Raji (cell line): ENCODE measurements around the gene SEMA5B.

ENCODE experiments used
- POLR2A ChIP-seq: IDR thresholded peaks from 2 replicates; pipeline ENCODE4 v1.6.1; 2011; ENCODE audit warnings: low read depth, low read length, control low read depth; ENCODE audit not compliant: insufficient read depth

SEMA5B gene

DNA sequence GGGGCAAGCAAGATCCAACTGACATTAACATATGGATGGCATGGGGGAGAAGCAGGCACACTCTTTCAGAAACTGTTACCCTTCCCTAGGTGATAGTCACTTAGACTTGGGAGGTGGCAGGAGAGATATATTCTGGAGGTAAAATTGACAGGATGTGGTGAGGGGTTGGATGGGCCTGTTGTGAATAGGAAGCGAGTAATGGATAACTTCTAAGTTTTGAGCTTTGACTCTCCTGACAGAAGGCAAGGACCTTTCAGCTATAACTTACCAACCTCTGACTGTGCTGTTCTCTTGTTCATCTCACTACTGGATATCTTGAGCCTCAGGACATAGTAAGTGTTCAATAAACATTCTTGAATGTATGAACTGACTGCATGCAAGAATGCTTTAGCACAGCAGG, 37.4 kb upstream of the SEMA5B start:
- TF ChIP-seq POLR2A: no peak

DNA sequence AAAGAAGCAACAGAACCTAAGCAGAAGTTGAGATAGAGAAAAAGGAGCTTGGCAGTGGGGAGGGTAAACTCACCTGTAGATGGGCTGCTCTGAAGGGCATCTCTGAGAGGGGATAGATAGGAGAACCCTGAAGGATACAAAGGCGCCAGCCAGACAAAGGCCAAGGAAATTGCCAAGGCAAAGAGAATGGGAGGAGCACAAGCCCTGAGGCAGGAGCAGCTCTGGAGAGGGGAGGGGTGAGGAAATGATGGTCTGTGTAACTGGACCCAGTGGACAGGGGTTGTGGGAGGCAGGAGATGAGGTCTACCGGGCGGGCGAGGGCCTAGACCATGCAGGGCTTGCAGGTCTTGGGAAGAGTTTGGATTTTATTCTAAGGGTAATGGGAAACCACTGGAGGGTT, 36.9 kb upstream of the SEMA5B start:
- no peak for TF ChIP-seq POLR2A

DNA sequence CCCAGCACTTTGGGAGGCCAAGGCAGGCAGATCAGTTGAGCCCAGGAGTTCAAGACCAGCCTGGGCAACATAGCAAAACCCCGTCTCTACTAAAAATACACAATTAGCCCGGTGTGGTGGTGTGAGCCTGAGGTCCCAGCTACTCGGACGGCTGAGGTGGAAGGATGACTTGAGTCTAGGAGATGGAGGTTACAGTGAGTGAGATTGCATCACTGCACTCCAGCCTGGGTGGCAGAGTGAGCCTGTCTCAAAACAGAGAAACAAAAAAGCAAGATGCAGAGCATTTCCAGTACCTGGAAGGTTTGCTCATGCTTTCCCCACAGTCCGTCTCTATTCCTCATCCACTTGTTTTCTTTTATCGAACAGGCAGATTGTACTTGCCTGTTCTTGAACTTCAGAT, 35.5 kb upstream of the SEMA5B start:
- TF ChIP-seq POLR2A: no peak

DNA sequence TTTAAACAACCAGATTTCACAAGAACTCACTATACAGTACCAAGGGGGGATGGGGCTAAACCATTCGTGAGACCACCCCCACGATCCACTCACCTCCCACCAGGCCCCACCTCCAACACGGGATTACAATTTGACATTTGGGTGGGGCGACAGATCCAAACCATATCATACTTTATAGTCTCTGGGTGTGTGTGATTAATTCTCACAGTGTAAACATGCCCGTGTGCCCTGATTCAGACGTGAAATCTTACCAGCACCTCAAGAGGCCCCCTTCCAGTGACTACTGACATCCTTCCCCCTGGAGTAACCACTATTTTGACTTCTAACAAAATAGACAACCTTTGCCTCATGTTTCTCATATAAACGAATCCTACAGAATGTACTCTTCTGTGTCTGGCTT, 34.3 kb upstream of the SEMA5B start:
- TF ChIP-seq POLR2A: no peak

DNA sequence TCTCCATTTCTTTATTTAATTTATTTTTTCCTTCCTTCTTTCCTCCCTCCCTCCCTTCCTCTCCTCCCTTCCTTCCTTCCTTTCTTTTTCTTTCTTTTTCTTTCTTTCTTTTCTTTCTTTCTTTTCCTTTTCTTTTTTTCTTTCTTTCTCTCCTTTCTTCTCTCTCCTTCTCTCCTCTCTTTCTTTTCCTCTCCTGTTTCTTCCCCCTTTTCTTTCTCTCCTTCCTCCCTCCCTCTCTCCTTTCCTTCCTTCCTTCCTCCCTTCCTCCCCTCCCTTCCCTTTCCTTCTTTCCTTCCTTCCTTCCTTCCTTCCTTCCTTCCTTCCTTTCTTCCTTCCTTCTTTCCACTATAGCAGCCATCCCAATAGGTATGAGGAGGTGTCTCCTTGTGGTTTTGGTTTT, 32.5 kb upstream of the SEMA5B start:
- no peak for TF ChIP-seq POLR2A

DNA sequence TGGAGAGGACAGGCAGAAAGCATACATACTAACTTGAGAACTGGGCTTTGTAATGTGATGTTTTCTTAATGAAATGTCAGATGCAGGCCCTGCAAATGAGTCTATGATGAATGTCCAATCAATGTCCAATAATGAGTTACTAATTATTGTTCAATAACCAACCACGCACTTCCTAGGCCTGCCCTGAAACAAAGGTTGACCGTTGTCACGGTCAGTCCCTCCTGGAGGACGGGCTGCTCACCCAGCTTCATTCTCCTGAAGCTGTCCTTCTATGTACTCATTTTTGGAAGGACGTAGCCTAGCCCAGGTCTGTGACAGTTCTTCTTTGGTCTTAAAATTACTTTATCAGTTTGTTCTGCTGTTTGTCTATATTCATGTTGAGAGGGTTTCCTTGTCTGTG, 30.9 kb upstream of the SEMA5B start:
- no peak for TF ChIP-seq POLR2A

DNA sequence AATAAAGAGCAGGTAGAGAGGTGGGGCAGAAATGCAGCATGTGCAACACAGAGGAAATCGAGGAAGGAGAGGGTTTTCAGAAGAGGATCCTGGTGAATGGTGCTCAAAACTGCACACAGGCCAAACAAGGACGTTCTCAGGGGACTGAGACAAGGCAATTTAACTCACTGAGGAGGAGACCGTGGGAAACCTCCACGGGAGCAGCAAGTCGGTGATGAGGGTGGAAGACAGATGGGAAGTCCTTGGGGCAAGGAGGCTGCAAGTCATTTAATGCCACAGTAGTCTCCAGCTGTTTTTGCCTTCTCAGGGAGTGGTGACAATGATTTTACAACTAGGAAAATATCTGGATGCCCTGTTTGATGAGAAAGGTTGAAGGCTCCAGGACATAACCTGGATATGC, 27.8 kb upstream of the SEMA5B start:
- no peak for TF ChIP-seq POLR2A

DNA sequence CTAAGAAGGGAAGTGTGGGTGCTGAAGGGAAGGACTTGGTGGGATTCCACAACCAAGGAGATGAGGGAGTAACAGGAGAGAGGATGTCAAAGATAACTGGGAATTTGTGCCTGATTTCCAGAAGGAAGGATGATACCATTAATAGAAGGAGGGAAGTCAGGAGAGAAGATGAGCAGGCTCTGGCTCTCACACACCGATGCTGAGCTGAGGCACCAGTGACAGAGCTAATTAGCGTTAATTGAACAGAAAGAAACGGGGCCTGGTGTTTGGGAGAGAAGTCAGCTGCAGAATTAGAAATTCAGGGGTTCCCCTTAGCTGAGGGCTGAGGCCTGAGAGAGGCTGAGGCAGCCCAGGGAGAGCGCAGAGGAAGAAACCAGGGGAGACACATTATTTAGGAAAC, 27.4 kb upstream of the SEMA5B start:
- no peak for TF ChIP-seq POLR2A

DNA sequence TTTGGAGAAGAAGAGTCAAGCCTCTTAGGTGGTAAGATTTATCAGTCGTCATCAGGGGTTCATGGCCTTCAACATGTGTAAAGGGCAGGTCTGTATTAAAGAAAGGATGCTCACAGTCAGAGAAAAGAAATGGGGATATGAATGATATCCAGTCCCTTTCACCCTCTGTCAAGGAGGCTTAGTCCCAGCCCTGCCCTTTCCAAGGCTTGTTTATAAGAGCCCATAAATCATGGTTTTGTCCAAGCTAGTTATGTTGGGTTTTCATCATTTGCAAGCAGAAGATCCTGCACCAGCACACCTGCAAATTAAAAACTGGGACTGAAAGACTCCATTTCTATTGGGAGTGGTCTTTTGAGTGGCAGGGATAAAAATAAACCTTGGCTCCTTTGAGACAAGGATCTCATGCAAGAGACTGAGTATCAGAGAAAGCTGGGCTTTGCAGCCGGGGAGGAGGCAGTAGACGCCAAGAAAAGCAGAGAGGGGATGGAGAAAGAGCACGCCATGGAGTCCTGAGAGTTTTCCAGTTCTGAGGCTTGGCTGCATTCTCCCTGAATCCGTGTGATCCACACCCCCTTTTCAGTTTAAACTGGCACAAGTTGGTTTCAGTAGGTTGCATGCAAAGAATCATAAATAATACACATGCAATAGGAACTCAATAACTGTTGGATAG, 26.7 kb upstream of the SEMA5B start:
- no peak for TF ChIP-seq POLR2A

DNA sequence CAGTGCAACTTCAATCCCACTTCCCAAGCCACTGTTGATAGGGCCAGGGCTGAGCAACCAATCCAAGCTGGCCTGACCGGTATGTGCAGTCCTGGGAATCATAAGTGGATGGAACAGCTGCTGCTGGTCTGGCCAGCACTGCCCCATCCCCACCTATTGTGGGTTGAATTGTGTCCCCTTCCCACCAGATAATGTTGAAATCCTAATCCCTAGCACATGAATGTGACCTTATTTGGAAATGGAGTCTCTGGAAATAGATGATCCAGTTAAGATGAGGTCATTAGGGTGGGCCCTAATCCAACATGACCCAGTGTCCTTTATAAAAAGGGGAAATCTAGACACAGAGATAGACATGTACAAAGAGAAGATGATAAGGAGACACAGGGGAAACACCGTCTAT, 25.5 kb upstream of the SEMA5B start:
- no peak for TF ChIP-seq POLR2A

DNA sequence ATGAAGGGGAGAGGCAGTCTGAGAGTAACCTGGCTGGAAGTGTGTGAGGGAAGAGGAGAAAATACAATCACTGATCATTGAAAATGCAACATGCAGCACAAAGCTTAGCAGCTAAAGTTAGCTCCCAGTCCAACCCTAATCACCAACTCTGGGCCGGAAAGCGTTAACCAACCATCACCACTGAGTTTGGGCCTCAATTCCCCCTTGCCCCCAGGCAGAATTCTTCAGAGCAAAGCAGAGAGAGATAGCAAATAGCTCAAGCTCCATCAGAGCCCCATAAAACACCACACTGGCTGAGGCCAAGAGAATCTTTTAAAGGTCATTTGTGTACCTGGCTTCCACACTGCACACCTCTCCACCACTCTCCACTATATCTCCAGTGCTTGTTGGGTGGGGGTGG, 23.1 kb upstream of the SEMA5B start:
- no peak for TF ChIP-seq POLR2A

DNA sequence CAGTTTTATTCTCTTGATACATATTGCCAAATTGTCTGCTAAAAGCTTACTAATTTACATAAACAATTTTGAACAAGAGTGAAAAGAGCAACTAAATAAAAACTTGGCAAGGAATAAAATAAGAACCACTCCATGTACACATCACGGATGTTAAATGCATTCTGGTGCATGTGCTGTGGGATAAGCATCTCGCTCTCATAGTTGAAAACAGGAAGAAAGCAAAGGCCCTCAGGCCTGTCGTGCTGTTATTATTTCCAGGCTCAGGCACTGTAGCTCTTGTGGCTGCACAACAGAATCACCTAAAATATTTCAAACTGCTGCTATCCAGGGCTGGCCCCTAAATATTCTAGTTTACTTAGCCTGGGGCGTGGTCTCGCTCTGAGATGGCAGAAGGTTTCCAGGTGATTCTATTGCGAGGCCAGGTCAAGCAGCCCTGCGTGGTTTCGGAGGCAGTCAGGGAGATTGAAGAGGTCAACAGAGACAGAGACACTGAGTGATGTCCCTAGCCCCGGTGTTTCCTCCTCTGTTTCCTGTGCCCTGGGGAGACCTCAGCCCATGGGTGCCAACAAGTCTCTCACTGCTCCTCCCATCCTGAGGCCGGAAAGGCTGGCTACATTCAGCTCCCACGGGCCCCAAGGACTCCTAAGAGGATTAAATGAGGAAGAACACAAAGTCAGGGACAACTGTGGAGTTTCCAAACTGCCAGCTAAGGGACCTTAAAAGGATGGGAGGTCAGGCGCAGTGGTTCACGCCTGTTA, 21.1 kb upstream of the SEMA5B start:
- TF ChIP-seq POLR2A: no peak

DNA sequence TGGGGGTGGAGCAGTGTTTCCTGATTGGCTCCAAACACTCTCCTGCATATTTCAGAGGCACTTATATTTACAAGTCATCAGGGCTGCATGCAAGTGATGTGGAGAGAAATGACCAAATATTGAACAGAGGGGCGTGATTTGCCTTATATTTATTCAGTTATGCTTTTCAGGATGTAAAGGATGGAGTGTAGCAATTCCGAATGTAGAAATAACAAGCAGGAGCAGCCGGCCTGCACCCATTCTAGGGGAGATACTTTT, 19.4 kb upstream of the SEMA5B start:
- TF ChIP-seq POLR2A: no peak

DNA sequence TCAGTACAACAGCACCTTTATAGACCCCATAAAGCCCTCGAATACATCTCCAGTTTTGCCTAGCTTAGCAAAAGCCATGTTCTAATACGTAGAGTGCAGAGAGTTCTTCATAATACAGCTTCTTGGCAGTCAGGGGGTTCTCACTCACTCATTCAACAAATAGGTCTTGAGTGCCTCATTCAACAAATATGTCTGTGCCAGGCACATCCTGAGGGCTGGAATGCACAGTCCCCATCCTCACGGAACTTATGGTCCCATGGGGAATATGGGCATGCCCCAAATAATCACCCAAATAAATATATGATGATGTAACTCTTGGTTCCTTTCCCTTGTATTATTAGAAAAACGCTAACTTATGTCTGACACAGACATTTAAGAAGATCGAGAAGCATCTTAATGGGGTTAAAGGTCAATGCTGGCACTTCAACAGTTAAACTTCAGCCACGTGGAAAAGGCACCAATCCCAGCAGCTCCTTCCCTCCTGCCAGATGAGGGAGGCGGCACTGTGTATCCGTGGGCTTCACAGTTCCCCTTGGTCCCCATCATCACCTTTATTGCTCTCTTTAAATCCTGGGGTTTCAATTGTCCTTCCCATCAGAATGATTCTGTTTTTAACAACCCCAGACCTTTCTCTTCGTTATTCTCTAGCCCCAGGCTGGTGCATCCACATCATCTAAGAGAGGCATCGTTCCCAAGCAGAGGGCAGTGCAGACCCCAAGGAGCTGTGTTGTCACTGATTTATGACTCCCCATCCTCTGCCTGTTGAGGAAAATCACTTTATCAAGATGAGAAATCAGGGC, 18.9 kb upstream of the SEMA5B start:
- no peak for TF ChIP-seq POLR2A

DNA sequence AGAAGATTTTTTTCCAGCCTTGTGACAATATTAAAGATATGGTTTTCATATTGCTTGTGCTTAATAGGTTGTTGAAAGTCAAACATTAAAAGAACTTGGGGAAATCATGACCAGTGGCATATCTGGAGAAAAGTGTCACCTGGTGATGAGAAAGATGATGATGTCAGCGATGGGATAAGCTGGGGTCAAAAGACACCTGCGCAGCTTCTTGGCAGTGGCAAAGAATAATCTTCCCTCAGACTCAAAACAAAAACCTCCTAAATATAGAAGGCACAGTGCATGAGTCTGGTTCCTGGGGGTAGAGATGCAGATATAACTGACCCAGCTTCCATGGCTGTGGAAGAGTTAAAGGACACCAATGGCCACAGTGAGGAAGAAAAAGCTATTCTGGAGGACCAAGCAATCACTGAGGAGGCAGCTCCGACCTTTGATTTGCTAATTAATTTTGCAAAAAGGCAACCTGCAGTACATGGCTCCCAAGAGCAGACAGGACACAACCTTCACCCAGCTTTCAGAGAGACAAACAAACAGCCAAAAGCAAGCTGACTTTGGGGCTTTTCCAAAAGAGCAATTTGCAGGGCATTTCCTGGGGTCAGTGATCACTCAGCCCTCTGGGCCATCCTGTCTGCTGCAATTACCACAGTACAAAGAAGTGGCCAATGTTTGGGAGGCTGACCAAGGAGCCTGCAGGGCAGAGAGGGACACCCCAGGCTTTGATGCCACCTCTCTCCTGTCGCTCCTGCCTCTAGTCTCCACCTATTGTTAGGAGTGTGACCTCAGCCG, 17.6 kb upstream of the SEMA5B start:
- no peak for TF ChIP-seq POLR2A
